Neural crest cell (in vitro differentiated cells): ENCODE results near the gene KCNS3. TPM values are rescaled to one million over a fixed set of nuclear protein-coding genes. Genes with fewer than 3 reads are reported as not detected.

Source experiments
- DNase-seq: peaks from one replicate; pipeline ENCODE4 v3.0.0; 2021; ENCODE audit warnings: low read depth, mixed read lengths, low spot score
- H3K27ac Mint-ChIP-seq: one replicate; pipeline ENCODE4 v1.8.0; 2021; ENCODE audit warnings: mild to moderate bottlenecking, mixed read lengths; ENCODE audit not compliant: unreplicated experiment
- H3K27me3 Mint-ChIP-seq: 2 replicates; pipeline ENCODE4 v1.8.0; 2021; ENCODE audit warnings: low read depth, mild to moderate bottlenecking, mixed read lengths
- H3K36me3 Mint-ChIP-seq: 2 replicates; pipeline ENCODE4 v1.8.0; 2021; ENCODE audit warnings: low read depth, mild to moderate bottlenecking, mixed read lengths
- H3K4me1 Mint-ChIP-seq: 2 replicates; pipeline ENCODE4 v1.8.0; 2021; ENCODE audit warnings: mixed read lengths
- H3K4me3 Mint-ChIP-seq: one replicate; pipeline ENCODE4 v1.8.0; 2021; ENCODE audit warnings: mild to moderate bottlenecking, mixed read lengths
- H3K9me3 Mint-ChIP-seq: 2 replicates; pipeline ENCODE4 v1.8.0; 2021; ENCODE audit warnings: mixed read lengths
- CTCF ChIP-seq: fragments of 200-600 bp; sonication (generic); conservative IDR thresholded peaks from 2 replicates; pipeline ENCODE4 v1.5.0; 2021; ENCODE audit warnings: antibody characterized with exemption, mild to moderate bottlenecking
- total RNA-seq: library from RNA; stranded (reverse); gene quantifications from 2 replicates; pipeline ENCODE4 v1.2.1, GENCODE V29; 2021

The KCNS3 gene
- total RNA-seq, 1 donor from 2014 or later = 1.4 TPM

- no peak for TF ChIP-seq CTCF
- Mint-ChIP-seq H3K9me3 (no peaks in the 10 kb centered on the region), H3K36me3 (no peaks in the 10 kb centered on the region)
Measured at GRCh38 chr2:17972991-17973390, 94.5 kb downstream of the KCNS3 start.

GRCh38 chr2:17975401-17975800 lies 96.9 kb downstream of the KCNS3 start:
- DNase-seq = no peak
- Mint-ChIP-seq H3K4me1 (peaks cover 4% of the 10 kb centered on the region), H3K36me3 (no peaks in the 10 kb centered on the region), H3K4me3 (no peak overlapping the region), H3K9me3 (no peaks in the 10 kb centered on the region), H3K27me3 (no peaks in the 10 kb centered on the region), H3K27ac (no peak overlapping the region)
- no peak for TF ChIP-seq CTCF

More at GRCh38 chr2:17972991-17973390, 94.5 kb downstream of the KCNS3 start:
- DNase-seq = no peak
- no peak overlapping the region for H3K4me3 Mint-ChIP-seq
- no peaks in the 10 kb centered on the region for H3K27me3 Mint-ChIP-seq
- H3K4me1 Mint-ChIP-seq = peaks cover 4% of the 10 kb centered on the region
- H3K27ac Mint-ChIP-seq = no peak overlapping the region

- Mint-ChIP-seq H3K9me3 (no peaks in the 10 kb centered on the region), H3K36me3 (no peaks in the 10 kb centered on the region), H3K4me3 (no peak overlapping the region), H3K27ac (no peak overlapping the region), H3K4me1 (peaks cover 4% of the 10 kb centered on the region), H3K27me3 (no peaks in the 10 kb centered on the region)
- TF ChIP-seq CTCF = no peak
- no peak for DNase-seq
Measured at GRCh38 chr2:17976871-17977746, 98.6 kb downstream of the KCNS3 start.

GRCh38 chr2:17979707-17980106 lies 101.2 kb downstream of the KCNS3 start:
- no peak for TF ChIP-seq CTCF
- Mint-ChIP-seq H3K36me3 (no peaks in the 10 kb centered on the region), H3K4me1 (peaks cover 4% of the 10 kb centered on the region), H3K9me3 (no peaks in the 10 kb centered on the region), H3K4me3 (no peak overlapping the region), H3K27ac (no peak overlapping the region), H3K27me3 (no peaks in the 10 kb centered on the region)
- no peak for DNase-seq

- Mint-ChIP-seq H3K27me3 (peaks cover 5% of the 10 kb centered on the region), H3K9me3 (no peaks in the 10 kb centered on the region), H3K4me3 (no peak overlapping the region), H3K36me3 (no peaks in the 10 kb centered on the region), H3K27ac (no peak overlapping the region), H3K4me1 (peaks cover 4% of the 10 kb centered on the region)
- no peak for TF ChIP-seq CTCF
- no peak for DNase-seq
Measured at GRCh38 chr2:17981936-17982335, 103.5 kb downstream of the KCNS3 start.

Other genes starting within 250 kb of the KCNS3 start
- 33.6 and 38.2 TPM in 2 replicates for gene SMC6, start 124.9 kb upstream of the KCNS3 start, total RNA-seq
- gene GEN1, start 124.5 kb upstream of the KCNS3 start, total RNA-seq = 29.7 and 31.2 TPM in 2 replicates
- gene MSGN1, start 62.2 kb upstream of the KCNS3 start, total RNA-seq = not detected in 2 replicates